ENCODE data around the gene ACTG2.
A peak's percentile ranks its signal among the peaks of the same experiment; 100 is the strongest.
"Not testable (repeated sequence)": the region's sequence is repeated elsewhere in the genome, so short reads cannot be mapped to it uniquely, and the experiment has no call there.

ACTG2 gene

GRCh38 chr2:73937103-73937885 lies 44.5 kb downstream of the ACTG2 start:
- no peak for DNase-seq (ENCODE audit: low spot score)

DNA sequence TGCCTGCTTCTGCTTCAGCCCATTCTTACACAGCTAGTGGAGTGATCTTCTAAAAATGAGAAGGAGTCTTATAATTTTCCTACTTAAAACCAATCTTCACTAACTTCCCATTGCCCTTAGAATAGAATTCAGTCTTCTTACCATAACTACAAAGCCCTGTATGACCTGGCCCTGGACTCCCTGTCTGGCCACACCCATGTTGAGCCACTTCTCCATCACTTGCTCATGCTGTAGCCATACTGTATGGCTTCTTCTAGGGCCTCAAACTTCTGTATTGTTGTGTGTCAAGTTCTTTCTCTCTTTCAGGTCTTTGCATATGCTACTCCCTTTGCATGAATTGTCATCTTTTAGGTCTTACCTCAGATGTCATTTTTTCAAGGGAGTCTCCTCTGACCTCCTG lies 45.1 kb downstream of the ACTG2 start:
- no peak for DNase-seq (ENCODE audit: low spot score)

GRCh38 chr2:73938718-73939352 lies 46.0 kb downstream of the ACTG2 start:
- DNase-seq (ENCODE audit: low spot score) = no peak

DNA sequence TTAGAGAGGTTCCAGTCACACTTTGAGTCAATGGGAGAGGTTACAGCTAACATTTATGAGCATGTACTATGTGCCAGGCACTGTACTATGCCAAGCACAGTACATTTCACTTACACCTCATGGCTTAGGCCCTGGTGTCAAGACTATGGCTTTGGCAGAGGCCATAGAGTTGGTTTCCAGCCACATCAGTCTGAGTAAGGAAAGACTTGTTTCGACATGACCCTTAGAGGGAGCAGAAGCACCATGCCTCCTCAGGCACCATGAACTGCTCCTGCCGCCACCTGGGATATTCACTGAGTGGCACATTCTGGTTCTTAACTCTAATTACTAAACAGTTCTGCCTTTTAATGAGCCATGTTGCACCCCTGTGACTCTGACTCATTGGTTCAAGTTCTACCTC lies 46.6 kb downstream of the ACTG2 start:
- DNase-seq (ENCODE audit: low spot score) = no peak

DNA sequence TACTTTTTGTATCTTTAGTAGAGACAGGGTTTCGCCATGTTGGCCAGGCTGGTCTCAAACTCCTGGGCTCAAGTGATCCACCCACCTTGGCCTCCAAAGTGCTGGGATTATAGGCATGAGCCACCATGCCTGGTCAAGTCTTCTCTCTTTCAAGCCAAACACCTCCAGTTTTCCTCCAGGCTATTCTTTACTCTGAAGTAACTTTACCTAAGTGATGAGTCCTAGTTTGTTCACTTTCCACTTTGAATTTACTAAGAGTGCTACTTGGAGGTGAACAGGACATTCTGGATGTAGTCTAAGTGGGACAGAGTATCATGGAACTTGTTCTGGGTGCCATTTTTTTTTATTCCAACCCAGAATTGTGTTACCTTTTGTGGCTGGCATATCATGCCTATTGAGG lies 47.3 kb downstream of the ACTG2 start:
- not testable (repeated sequence) for DNase-seq (ENCODE audit: low spot score)

DNA sequence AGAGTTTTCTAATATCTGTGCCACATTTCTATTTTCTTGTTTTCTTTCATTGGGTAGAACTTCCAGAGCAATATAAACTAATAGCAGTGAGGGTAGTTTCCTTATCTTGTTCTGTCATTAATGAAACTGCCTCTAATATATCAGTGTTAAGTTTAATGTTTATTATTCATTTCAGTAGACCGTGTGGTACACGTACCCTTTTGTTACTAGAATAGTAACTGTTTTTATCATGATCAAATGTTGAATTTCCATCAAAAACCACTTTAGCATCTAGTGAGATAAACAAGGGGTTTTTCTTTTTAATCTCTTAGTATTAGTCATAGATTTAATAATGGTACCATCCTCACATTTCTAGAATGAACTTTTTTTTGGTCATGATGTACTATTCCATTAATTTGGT lies 49.9 kb downstream of the ACTG2 start:
- DNase-seq (ENCODE audit: low spot score) = no peak

GRCh38 chr2:73944714-73945113 lies 51.9 kb downstream of the ACTG2 start:
- no peak for DNase-seq (ENCODE audit: low spot score)

- no peak for DNase-seq (ENCODE audit: low spot score)
Measured at GRCh38 chr2:73946215-73946614, 53.4 kb downstream of the ACTG2 start.

- no peak for DNase-seq (ENCODE audit: low spot score)
Measured at GRCh38 chr2:73946666-73947065, 53.9 kb downstream of the ACTG2 start.

DNA sequence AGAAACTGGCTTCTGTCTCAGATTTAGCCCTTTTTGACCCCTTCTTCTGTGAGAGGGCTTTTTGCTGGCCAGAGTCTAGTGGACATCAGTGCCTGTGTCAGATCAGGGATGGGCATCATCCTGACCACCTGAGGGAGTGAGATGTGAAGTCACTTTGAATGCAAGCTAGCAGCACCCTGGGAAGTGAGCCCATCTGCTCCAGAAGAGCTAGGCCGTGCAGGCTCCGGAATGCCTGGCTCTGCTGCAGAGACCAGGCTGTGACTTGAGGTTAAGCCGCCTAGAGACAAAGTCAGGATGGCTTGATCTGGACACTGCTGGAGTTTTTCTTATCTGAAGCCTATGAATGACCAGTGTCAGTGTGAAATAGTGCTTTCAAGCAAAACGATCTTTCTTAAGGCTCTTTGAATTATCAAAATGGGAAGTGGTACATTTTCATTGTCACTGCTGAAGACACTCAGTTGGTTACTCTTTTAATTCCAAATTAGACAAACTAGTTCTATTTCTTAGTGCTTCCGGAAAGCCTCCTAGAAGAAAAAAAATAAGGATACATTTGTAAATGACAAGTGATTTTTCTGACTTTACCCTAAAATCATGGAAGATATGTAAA lies 54.7 kb downstream of the ACTG2 start:
- no peak for DNase-seq (ENCODE audit: low spot score)

GRCh38 chr2:73949802-73950201 lies 57.0 kb downstream of the ACTG2 start:
- DNase-seq (ENCODE audit: low spot score) = no peak

GRCh38 chr2:73952499-73953446 lies 60.0 kb downstream of the ACTG2 start:
- DNase-seq (ENCODE audit: low spot score) = peak; percentile 90

GRCh38 chr2:73956218-73956865 lies 63.5 kb downstream of the ACTG2 start:
- DNase-seq (ENCODE audit: low spot score) = no peak

- DNase-seq (ENCODE audit: low spot score) = no peak
Measured at GRCh38 chr2:73961274-73961673, 68.5 kb downstream of the ACTG2 start.

DNA sequence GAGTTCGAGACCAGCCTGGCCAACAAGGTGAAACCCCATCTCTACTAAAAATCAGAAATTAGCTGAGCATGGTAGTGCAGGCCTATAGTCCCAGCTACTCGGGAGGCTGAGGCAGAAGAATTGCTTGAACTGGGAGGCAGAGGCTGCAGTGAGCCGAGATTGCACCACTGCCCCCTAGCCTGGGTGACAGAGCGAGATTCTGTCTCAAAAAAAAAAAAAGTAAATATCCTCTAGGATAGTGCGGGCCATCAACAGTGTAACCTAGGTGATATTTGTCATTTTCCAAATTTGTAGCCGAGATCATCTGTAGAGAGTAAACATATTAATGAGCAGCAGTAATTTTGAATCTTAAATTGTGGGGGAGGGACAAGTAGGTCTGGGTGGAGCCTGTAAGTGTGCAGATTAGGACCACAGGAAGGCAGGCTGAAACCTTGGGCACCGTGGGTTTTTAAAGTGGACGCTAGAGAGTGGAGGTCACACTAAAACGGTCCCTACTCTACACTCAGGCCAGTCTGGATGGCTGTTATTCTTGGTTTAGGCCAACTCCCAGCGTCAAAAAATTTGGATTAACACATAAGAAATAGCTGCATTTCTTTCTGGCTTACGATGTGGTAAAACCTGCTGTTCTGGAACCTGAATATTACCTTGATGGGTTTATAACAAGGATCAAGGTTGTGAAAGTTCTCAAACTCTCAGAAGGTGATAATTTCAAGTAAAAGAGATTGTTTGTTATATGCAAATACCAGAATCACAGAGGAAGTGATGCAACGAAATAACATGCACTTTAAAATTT lies 69.2 kb downstream of the ACTG2 start:
- DNase-seq (ENCODE audit: low spot score) = no peak

DNA sequence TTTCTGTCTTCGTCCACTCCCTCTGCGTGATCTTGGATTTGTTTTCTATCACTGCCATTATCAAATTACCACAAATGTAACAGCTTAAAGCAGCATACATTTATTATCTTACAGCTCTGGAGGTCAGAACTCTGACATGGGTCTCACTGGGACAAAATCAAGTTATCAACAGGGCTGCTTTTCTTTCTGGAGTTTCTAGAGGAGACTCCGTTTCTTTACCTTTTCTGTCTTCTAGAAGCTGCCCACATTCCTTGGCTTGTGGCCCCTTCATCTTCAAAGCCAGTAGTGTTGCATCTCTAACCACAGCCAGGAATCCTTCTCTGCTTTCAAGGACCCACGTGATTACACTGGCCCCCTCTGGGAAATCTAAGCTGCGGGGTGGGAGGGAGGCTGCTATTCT lies 70.0 kb downstream of the ACTG2 start:
- DNase-seq (ENCODE audit: low spot score) = no peak

- DNase-seq (ENCODE audit: low spot score) = no peak
Measured at GRCh38 chr2:73963385-73964120, 70.7 kb downstream of the ACTG2 start.

DNA sequence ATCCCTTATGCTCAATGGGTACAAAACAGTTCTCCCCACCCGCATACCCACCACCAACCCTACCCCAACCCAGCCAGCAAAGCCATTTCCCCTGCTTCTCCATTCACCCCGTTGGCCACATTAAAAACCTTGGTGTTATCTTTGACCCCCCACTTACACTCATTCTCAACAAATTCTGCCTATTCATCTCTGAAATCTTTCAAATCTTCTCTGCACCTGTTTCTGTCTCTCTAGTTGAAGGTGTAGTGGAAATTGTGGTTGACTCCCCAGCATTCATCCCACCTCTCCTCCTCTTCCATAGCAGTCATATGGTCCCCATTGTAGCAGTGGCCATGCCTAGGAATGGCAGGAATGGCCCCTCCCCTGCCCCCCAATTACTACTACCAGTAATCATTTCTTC lies 71.4 kb downstream of the ACTG2 start:
- DNase-seq (ENCODE audit: low spot score) = no peak

- no peak for DNase-seq (ENCODE audit: low spot score)
Measured at GRCh38 chr2:73965053-73965452, 72.2 kb downstream of the ACTG2 start.

DNA sequence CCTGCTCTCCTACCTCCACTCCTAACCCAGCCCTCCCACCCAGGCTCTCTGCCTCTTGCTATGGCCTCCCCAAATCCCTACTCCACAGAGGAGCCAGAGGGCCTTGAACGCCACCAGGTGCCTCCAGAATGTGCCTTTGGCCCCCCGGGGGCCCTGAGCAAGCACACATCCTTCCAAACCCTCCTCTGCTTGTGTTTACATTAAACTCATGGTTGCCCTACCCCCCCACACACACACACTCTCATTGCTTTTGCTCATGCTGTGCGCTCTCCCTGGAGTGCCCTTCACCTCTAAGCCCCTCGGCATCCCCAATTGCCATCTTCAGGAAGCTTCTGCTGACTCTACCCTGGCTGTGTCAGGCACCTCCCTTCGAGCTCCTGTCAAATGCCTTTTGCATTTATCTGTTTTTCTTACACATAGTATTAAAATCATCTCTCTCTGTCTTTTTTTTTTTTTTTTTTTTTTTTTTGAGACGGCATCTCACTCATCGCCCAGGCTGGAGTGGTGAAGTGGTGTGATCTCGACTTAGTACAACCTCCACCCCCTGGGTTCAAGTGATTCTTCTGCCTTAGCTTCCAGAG lies 75.6 kb downstream of the ACTG2 start:
- no peak for DNase-seq (ENCODE audit: low spot score)
